Neural cell (in vitro differentiated cells): ENCODE data around the gene TCF12.
A peak's percentile ranks its signal among the peaks of the same experiment; 100 is the strongest.

Experiments
- EZH2 ChIP-seq: fragments of 200-600, 300-800 bp; shearing (Covaris generic), sonication (generic); IDR thresholded peaks from 2 replicates; pipeline ENCODE4 v1.6.1; 2014; ENCODE audit warnings: antibody characterized with exemption, low read length, borderline replicate concordance, mild to moderate bottlenecking; ENCODE audit not compliant: insufficient read depth, poor library complexity, severe bottlenecking
- POLR2AphosphoS5 ChIP-seq: IDR thresholded peaks from 2 replicates; pipeline ENCODE4 v1.6.1; 2012
- TAF1 ChIP-seq: IDR thresholded peaks from 2 replicates; pipeline ENCODE4 v1.6.1; 2012; ENCODE audit warnings: low read depth
- TF ChIP-seq, protein P1 (sequence below): fragments of 450-650 bp; IDR thresholded peaks from 2 replicates; pipeline ENCODE4 v1.5.1; 2014; ENCODE audit warnings: antibody characterized with exemption, mild to moderate bottlenecking, moderate library complexity; ENCODE audit not compliant: poor library complexity, severe bottlenecking

DNA sequence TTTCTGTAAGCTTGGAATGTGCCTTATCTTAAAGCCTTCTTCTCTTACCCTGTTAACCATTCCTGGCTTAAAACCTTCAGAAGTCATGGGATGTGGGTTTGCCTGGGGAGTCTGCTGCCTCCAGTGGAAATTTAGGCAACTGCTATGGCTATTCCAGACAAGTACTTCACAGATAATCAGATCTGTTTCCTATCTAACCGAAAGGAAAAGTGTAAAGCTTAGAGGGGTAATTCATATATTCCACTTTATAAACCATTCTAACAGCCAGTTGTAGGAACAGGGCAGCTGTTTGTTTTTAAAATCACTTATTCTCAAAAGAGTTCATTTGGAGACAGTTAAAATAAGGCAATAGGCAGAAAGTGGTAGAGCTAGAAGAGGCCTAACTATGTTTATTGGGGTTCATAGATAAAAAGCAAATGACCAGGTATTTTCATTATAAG, 219.9 kb downstream of the TCF12 start:
- TF ChIP-seq, protein P1, sequence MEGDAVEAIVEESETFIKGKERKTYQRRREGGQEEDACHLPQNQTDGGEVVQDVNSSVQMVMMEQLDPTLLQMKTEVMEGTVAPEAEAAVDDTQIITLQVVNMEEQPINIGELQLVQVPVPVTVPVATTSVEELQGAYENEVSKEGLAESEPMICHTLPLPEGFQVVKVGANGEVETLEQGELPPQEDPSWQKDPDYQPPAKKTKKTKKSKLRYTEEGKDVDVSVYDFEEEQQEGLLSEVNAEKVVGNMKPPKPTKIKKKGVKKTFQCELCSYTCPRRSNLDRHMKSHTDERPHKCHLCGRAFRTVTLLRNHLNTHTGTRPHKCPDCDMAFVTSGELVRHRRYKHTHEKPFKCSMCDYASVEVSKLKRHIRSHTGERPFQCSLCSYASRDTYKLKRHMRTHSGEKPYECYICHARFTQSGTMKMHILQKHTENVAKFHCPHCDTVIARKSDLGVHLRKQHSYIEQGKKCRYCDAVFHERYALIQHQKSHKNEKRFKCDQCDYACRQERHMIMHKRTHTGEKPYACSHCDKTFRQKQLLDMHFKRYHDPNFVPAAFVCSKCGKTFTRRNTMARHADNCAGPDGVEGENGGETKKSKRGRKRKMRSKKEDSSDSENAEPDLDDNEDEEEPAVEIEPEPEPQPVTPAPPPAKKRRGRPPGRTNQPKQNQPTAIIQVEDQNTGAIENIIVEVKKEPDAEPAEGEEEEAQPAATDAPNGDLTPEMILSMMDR: peak; percentile 67
- no peak for TF ChIP-seq TAF1
- no peak for TF ChIP-seq EZH2
- TF ChIP-seq POLR2AphosphoS5: no peak
